ENCODE results near the gene INO80D. TPM values are rescaled to one million over a fixed set of nuclear protein-coding genes. Genes with fewer than 3 reads are reported as not detected.

Gene INO80D
- total and polyA plus RNA-seq, 2 donors (not counting 1 experiment from before 2014, with no cell fraction given): 4.8 to 7.4 TPM

DNA sequence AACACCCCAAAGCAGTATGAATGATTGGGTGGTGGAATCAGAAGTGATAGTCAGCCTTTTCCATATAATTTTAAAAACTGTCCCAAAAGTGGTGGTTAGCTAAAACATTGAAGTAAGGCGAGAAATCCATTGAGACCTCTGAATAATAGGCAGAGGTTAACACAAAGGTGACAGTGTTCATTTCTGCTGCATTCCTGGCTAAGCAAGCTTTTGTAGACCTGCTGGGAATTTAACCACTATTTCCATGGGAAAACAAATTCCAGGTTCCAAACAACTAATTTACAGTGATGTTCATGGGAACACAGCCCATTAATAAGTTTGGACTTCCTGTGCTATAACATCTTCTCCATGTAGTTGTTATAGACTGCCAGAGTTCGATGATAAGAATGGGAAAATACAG lies 6.3 kb upstream of the INO80D start:
- Histone ChIP-seq H4K20me1 (ENCODE audit: control insufficient read depth, extremely low read depth, insufficient read depth, low read length) (no peaks in the 10 kb centered on the region), H3K9ac (ENCODE audit: insufficient read depth, low read length) (no peak overlapping the region), H3K27ac (ENCODE audit: insufficient read depth, low read length) (no peak overlapping the region), H3K27me3 (ENCODE audit: control insufficient read depth, insufficient read depth, low read length) (no peaks in the 10 kb centered on the region), H3K4me1 (ENCODE audit: control insufficient read depth, extremely low read depth, insufficient read depth, low read length) (no peaks in the 10 kb centered on the region), H3K4me2 (ENCODE audit: extremely low read depth, insufficient read depth, low read length) (no peak overlapping the region), H3K79me2 (ENCODE audit: control insufficient read depth, insufficient read depth, low read length) (peaks cover 9% of the 10 kb centered on the region), H2AFZ (ENCODE audit: low read length) (no peak overlapping the region), H3K9me3 (ENCODE audit: control insufficient read depth, insufficient read depth, low read depth, low read length) (no peaks in the 10 kb centered on the region), H3K36me3 (ENCODE audit: control insufficient read depth, insufficient read depth, low read length) (no peaks in the 10 kb centered on the region), H3K4me3 (replicated peaks in 1 of 4; ENCODE audit: control extremely low read depth in 1 of 4, insufficient read depth in 1 of 4, low read depth in 3 of 4, low read length in 4 of 4) (no peak overlapping the region)
- no peak for DNase-seq (ENCODE audit: low read depth in 2 of 2)
- TF ChIP-seq, protein P1, sequence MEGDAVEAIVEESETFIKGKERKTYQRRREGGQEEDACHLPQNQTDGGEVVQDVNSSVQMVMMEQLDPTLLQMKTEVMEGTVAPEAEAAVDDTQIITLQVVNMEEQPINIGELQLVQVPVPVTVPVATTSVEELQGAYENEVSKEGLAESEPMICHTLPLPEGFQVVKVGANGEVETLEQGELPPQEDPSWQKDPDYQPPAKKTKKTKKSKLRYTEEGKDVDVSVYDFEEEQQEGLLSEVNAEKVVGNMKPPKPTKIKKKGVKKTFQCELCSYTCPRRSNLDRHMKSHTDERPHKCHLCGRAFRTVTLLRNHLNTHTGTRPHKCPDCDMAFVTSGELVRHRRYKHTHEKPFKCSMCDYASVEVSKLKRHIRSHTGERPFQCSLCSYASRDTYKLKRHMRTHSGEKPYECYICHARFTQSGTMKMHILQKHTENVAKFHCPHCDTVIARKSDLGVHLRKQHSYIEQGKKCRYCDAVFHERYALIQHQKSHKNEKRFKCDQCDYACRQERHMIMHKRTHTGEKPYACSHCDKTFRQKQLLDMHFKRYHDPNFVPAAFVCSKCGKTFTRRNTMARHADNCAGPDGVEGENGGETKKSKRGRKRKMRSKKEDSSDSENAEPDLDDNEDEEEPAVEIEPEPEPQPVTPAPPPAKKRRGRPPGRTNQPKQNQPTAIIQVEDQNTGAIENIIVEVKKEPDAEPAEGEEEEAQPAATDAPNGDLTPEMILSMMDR (conservative IDR thresholded peaks at IDR 0.05 in 1 of 2, IDR thresholded peaks at IDR 0.05 in 1 of 2; ENCODE audit: low read depth in 1 of 2, low read length in 2 of 2): no peak

DNA sequence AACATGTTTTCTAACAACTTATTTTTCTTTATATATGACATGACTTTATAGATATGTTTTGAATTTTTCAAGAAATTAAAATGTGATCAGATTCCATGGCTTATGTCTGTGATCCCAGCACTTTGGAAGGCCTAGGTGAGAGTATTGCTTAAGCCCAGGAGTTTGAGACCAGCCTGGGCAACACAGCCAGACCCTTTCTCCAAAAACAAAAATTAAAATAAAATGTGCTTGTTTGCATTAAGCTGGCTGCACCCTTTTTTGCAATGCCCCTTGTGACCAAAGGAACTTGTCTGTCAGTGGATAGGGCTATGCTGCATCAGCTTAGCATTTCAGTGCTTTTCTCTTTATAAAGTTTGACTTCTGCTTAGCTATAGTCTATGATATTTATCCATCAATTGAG lies 2.3 kb upstream of the INO80D start:
- DNase-seq (ENCODE audit: low read depth in 2 of 2): no peak
- Histone ChIP-seq H3K4me3 (replicated peaks in 1 of 4; ENCODE audit: control extremely low read depth in 1 of 4, insufficient read depth in 1 of 4, low read depth in 3 of 4, low read length in 4 of 4) (no peak overlapping the region), H3K9me3 (ENCODE audit: control insufficient read depth, insufficient read depth, low read depth, low read length) (no peaks in the 10 kb centered on the region), H2AFZ (ENCODE audit: low read length) (no peak overlapping the region), H3K4me2 (ENCODE audit: extremely low read depth, insufficient read depth, low read length) (no peak overlapping the region), H3K9ac (ENCODE audit: insufficient read depth, low read length) (no peak overlapping the region), H3K27ac (ENCODE audit: insufficient read depth, low read length) (no peak overlapping the region), H3K27me3 (ENCODE audit: control insufficient read depth, insufficient read depth, low read length) (no peaks in the 10 kb centered on the region), H3K36me3 (ENCODE audit: control insufficient read depth, insufficient read depth, low read length) (no peaks in the 10 kb centered on the region), H4K20me1 (ENCODE audit: control insufficient read depth, extremely low read depth, insufficient read depth, low read length) (no peaks in the 10 kb centered on the region), H3K4me1 (ENCODE audit: control insufficient read depth, extremely low read depth, insufficient read depth, low read length) (peaks cover 2% of the 10 kb centered on the region), H3K79me2 (ENCODE audit: control insufficient read depth, insufficient read depth, low read length) (peaks cover 26% of the 10 kb centered on the region)
- no peak for TF ChIP-seq EZH2 (IDR thresholded peaks at IDR 0.05; ENCODE audit: low read length, missing control alignments)
- TF ChIP-seq, protein P1 (conservative IDR thresholded peaks at IDR 0.05 in 1 of 2, IDR thresholded peaks at IDR 0.05 in 1 of 2; ENCODE audit: low read depth in 1 of 2, low read length in 2 of 2): no peak

- H3K79me2 ChIP-seq (ENCODE audit: control insufficient read depth, insufficient read depth, low read length): peaks cover 36% of the 10 kb centered on the region
- peak overlapping the region; percentile 74 to 97 (median 90) for H3K4me3 ChIP-seq (replicated peaks in 1 of 4; ENCODE audit: control extremely low read depth in 1 of 4, insufficient read depth in 1 of 4, low read depth in 3 of 4, low read length in 4 of 4)
- peak overlapping the region; percentile 31 for H3K9ac ChIP-seq (ENCODE audit: insufficient read depth, low read length)
- no peaks in the 10 kb centered on the region for H3K36me3 ChIP-seq (ENCODE audit: control insufficient read depth, insufficient read depth, low read length)
- TF ChIP-seq, protein P1 (conservative IDR thresholded peaks at IDR 0.05 in 1 of 2, IDR thresholded peaks at IDR 0.05 in 1 of 2; ENCODE audit: low read depth in 1 of 2, low read length in 2 of 2): no peak
- TF ChIP-seq EZH2 (IDR thresholded peaks at IDR 0.05; ENCODE audit: low read length, missing control alignments): no peak
- H2AFZ ChIP-seq (ENCODE audit: low read length): no peak overlapping the region
- peak overlapping the region; percentile 95 for H3K4me2 ChIP-seq (ENCODE audit: extremely low read depth, insufficient read depth, low read length)
- no peaks in the 10 kb centered on the region for H3K9me3 ChIP-seq (ENCODE audit: control insufficient read depth, insufficient read depth, low read depth, low read length)
- peaks cover 2% of the 10 kb centered on the region for H3K4me1 ChIP-seq (ENCODE audit: control insufficient read depth, extremely low read depth, insufficient read depth, low read length)
- peak; percentile 7 to 38 for DNase-seq (ENCODE audit: low read depth in 2 of 2)
- H3K27me3 ChIP-seq (ENCODE audit: control insufficient read depth, insufficient read depth, low read length): no peaks in the 10 kb centered on the region
- no peaks in the 10 kb centered on the region for H4K20me1 ChIP-seq (ENCODE audit: control insufficient read depth, extremely low read depth, insufficient read depth, low read length)
- peak overlapping the region; percentile 96 for H3K27ac ChIP-seq (ENCODE audit: insufficient read depth, low read length)
These were observed 859 bp upstream of the INO80D start for GRCh38 chr2:206086716-206087350.

All from fibroblast of lung (primary cell).